PC-3 (cell line): Measurements from ENCODE around the gene ADAMTS6. TPM values are rescaled to one million over a fixed set of nuclear protein-coding genes. Genes with fewer than 3 reads are reported as not detected.

Source experiments
- ATAC-seq: fragments of 200-7000 bp; cut with Tn5 transposase; 2 replicates; pipeline ENCODE4 v1.9.1; 2020; ENCODE audit warnings: mild to moderate bottlenecking, moderate library complexity
- BruUV-seq: library from RNA; stranded (reverse); fragments of 400-500 nt; replicated peaks from 2 replicates; lab custom pipeline; 2021; lab: Mats Ljungman, UMichigan
- CTCF ChIA-PET: fragments of 300-600 bp; sonication (Branson Sonifier 250); formaldehyde crosslinking; loops from one replicate; lab custom pipeline; 2022; ENCODE audit warnings: antibody characterized with exemption; lab: Charles Lee
- POLR2A ChIA-PET: fragments of 300-600 bp; sonication (Branson Sonifier 250); formaldehyde crosslinking; loops from one replicate; lab custom pipeline; 2022; ENCODE audit warnings: antibody characterized with exemption; ENCODE audit not compliant: unreplicated experiment; lab: Charles Lee
- DNase-seq: peaks from one replicate; pipeline ENCODE4 v3.0.0-alpha.2; 2015
- H2AFZ ChIP-seq: fragments of 300-600 bp; sonication (generic); 2 replicates; pipeline ENCODE4 v1.6.0; 2016; ENCODE audit warnings: antibody characterized with exemption, low read length
- H3F3A ChIP-seq: fragments of 300-600 bp; sonication (generic); one replicate; pipeline ENCODE4 v1.6.0; 2017; ENCODE audit warnings: antibody characterized with exemption, low read length, control low read depth, mild to moderate bottlenecking; ENCODE audit not compliant: unreplicated experiment
- H3K27ac ChIP-seq: fragments of 300-600 bp; sonication (generic); 2 replicates; pipeline ENCODE4 v1.5.1; 2016; ENCODE audit warnings: mild to moderate bottlenecking, low read length
- H3K27me3 ChIP-seq: fragments of 300-600 bp; sonication (generic); 2 replicates; pipeline ENCODE4 v1.6.1; 2016; ENCODE audit warnings: low read length, mixed read lengths
- H3K36me3 ChIP-seq: fragments of 300-600 bp; sonication (generic); 2 replicates; pipeline ENCODE4 v1.6.1; 2016; ENCODE audit warnings: low read depth, mixed run types, low read length, mixed read lengths
- H3K4me1 ChIP-seq: fragments of 300-600 bp; sonication (generic); 2 replicates; pipeline ENCODE4 v1.5.1; 2016; ENCODE audit warnings: low read length; ENCODE audit not compliant: insufficient read depth
- H3K4me2 ChIP-seq: fragments of 300-600 bp; sonication (generic); 2 replicates; pipeline ENCODE4 v1.6.0; 2016; ENCODE audit warnings: low read length
- H3K4me3 ChIP-seq: fragments of 300-600 bp; sonication (generic); 2 replicates; pipeline ENCODE4 v1.5.1; 2016; ENCODE audit warnings: mild to moderate bottlenecking, low read length, mixed read lengths
- H3K79me2 ChIP-seq: fragments of 300-600 bp; sonication (generic); 2 replicates; pipeline ENCODE4 v1.6.1; 2017; ENCODE audit warnings: low read length, mixed read lengths
- H3K9ac ChIP-seq: fragments of 300-600 bp; sonication (generic); 2 replicates; pipeline ENCODE4 v1.6.0; 2016; ENCODE audit warnings: mild to moderate bottlenecking, low read length
- H3K9me2 ChIP-seq: fragments of 300-600 bp; sonication (generic); replicated peaks from 2 replicates; pipeline ENCODE4 v1.6.1; 2016; ENCODE audit warnings: mixed run types, low read length, mixed read lengths
- H3K9me3 ChIP-seq: fragments of 300-600 bp; sonication (generic); 2 replicates; pipeline ENCODE4 v1.6.1; 2016; ENCODE audit warnings: low read length, mixed read lengths
- H4K20me1 ChIP-seq: fragments of 300-600 bp; sonication (generic); 2 replicates; pipeline ENCODE4 v1.6.1; 2016; ENCODE audit warnings: low read length, mixed read lengths
- EZH2 ChIP-seq: fragments of 300-600 bp; sonication (generic); IDR thresholded peaks from one replicate; pipeline ENCODE4 v1.6.1; 2017; ENCODE audit warnings: antibody characterized with exemption, mild to moderate bottlenecking, low read length; ENCODE audit not compliant: unreplicated experiment
- EZH2phosphoT487 ChIP-seq: fragments of 300-600 bp; sonication (generic); IDR thresholded peaks from 2 replicates; pipeline ENCODE4 v1.6.1; 2018; ENCODE audit warnings: mild to moderate bottlenecking, antibody characterized with exemption, low read length, borderline replicate concordance
- intact Hi-C: fragments of 100-400 bp; cut with micrococcal nuclease; formaldehyde crosslinking; loops from 2 replicates; pipeline ENCODE4 v1.9.0; 2023
- total RNA-seq: library from RNA; depleted of rRNA; stranded (reverse); fragments of >200 nt; gene quantifications from 2 replicates; pipeline ENCODE4 v1.2.3, GENCODE V29; 2014
- TF ChIP-seq, protein P1 (sequence below): fragments of 300-600 bp; sonication (generic); conservative IDR thresholded peaks from 2 replicates; pipeline ENCODE4 v1.5.1; 2017; ENCODE audit warnings: antibody characterized with exemption, low read depth, mild to moderate bottlenecking, low read length

ADAMTS6 gene
- total RNA-seq, 1 experiment from 2014 or later = 1.7 TPM

DNA sequence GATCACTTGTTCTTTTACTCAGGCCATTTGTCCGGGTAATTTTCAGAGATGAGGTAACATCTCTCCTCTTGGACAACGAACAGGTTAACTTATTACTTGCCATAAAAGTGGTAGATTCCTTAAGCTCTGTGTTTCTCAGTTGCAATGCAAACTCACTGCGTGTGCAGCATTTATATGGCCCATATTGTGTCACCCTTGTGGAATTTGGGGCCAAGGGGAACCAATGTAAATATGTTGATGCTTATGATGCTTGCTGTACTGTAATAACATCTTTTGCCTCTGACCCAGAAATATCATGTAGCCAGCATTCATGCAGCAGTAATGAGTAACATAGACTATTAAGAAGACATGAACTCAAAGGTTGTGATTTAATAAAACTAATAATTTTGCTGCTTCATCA, 175.8 kb downstream of the ADAMTS6 start:
- POLR2A ChIA-PET = no interaction called here
- no peaks in the 10 kb centered on the region for H4K20me1 ChIP-seq
- H3K27me3 ChIP-seq = no peaks in the 10 kb centered on the region
- peak overlapping the region; percentile 37; the same call in 1 of the 2 replicates for H3K4me2 ChIP-seq
- no peak for TF ChIP-seq EZH2phosphoT487
- TF ChIP-seq EZH2 = no peak
- intact Hi-C loops = no loop called here
- CTCF ChIA-PET = no interaction called here
- BruUV-seq = no TSS peak
- H3K9me2 ChIP-seq = no peaks in the 10 kb centered on the region
- ATAC-seq (peak; percentile 37), DNase-seq (peak; percentile 59)
- H3K27ac ChIP-seq = no peak overlapping the region
- H3K9ac ChIP-seq = no peak overlapping the region
- no peak overlapping the region for H3K4me3 ChIP-seq
- H3K79me2 ChIP-seq = no peaks in the 10 kb centered on the region
- no peak overlapping the region for H2AFZ ChIP-seq
- H3K9me3 ChIP-seq = no peaks in the 10 kb centered on the region
- H3F3A ChIP-seq = no peaks in the 10 kb centered on the region
- H3K4me1 ChIP-seq = peaks cover 19% of the 10 kb centered on the region
- H3K36me3 ChIP-seq = no peaks in the 10 kb centered on the region

GRCh38 chr5:65299861-65300260, 181.9 kb downstream of the ADAMTS6 start:
- ATAC-seq (no peak), DNase-seq (no peak)
- Histone ChIP-seq H3K27me3 (no peaks in the 10 kb centered on the region), H3K4me2 (no peak overlapping the region), H4K20me1 (no peaks in the 10 kb centered on the region), H3K9ac (no peak overlapping the region), H3K36me3 (no peaks in the 10 kb centered on the region), H3K4me1 (no peaks in the 10 kb centered on the region), H3K4me3 (no peak overlapping the region), H3K9me2 (no peaks in the 10 kb centered on the region), H3K9me3 (no peaks in the 10 kb centered on the region), H3K27ac (no peak overlapping the region), H3F3A (no peaks in the 10 kb centered on the region), H2AFZ (no peak overlapping the region), H3K79me2 (no peaks in the 10 kb centered on the region)
- CTCF ChIA-PET = no interaction called here
- TF ChIP-seq, protein P1, sequence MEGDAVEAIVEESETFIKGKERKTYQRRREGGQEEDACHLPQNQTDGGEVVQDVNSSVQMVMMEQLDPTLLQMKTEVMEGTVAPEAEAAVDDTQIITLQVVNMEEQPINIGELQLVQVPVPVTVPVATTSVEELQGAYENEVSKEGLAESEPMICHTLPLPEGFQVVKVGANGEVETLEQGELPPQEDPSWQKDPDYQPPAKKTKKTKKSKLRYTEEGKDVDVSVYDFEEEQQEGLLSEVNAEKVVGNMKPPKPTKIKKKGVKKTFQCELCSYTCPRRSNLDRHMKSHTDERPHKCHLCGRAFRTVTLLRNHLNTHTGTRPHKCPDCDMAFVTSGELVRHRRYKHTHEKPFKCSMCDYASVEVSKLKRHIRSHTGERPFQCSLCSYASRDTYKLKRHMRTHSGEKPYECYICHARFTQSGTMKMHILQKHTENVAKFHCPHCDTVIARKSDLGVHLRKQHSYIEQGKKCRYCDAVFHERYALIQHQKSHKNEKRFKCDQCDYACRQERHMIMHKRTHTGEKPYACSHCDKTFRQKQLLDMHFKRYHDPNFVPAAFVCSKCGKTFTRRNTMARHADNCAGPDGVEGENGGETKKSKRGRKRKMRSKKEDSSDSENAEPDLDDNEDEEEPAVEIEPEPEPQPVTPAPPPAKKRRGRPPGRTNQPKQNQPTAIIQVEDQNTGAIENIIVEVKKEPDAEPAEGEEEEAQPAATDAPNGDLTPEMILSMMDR = no peak
- TF ChIP-seq EZH2phosphoT487 (no peak), EZH2 (no peak)
- intact Hi-C loops = no loop called here
- BruUV-seq = no TSS peak
- POLR2A ChIA-PET = no interaction called here

DNA sequence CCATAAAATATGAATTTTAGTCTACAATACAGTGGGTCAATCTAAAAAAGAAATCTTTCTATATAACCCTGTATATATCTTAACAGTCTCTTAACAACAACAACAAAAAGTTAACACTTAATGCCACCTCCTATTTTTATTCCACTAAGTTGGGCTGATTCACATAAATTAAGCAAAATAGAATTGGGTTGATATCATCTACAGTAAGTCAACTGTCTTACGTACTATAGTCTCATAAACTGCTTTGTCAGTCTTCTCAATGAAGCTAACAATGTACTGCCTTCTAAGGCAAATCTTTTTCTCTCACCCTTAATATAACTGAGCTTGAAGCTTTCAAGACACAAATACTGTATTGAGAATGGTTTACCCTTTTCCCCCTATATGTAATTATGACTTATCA, 185.7 kb downstream of the ADAMTS6 start:
- Histone ChIP-seq H3K79me2 (no peaks in the 10 kb centered on the region), H4K20me1 (no peaks in the 10 kb centered on the region), H3K4me2 (no peak overlapping the region), H3K27ac (no peak overlapping the region), H3K9me3 (no peaks in the 10 kb centered on the region), H2AFZ (no peak overlapping the region), H3K4me1 (no peaks in the 10 kb centered on the region), H3K9me2 (no peaks in the 10 kb centered on the region), H3K36me3 (no peaks in the 10 kb centered on the region), H3K4me3 (no peak overlapping the region), H3K27me3 (no peaks in the 10 kb centered on the region), H3K9ac (no peak overlapping the region), H3F3A (no peaks in the 10 kb centered on the region)
- ATAC-seq (no peak), DNase-seq (no peak)
- POLR2A ChIA-PET = no interaction called here
- TF ChIP-seq, protein P1 = no peak
- TF ChIP-seq EZH2 (no peak), EZH2phosphoT487 (no peak)
- CTCF ChIA-PET = no interaction called here
- intact Hi-C loops = no loop called here
- BruUV-seq = no TSS peak
